GM21529 (cell line): ENCODE measurements around the gene SND1.
"Not testable (repeated sequence)": the region's sequence is repeated elsewhere in the genome, so short reads cannot be mapped to it uniquely, and the experiment has no call there.

Experiments used
- ATAC-seq: cut with Tn5 transposase; IDR thresholded peaks from one replicate; pipeline ENCODE4 v1.9.1; 2021; ENCODE audit not compliant: unreplicated experiment

SND1 gene

DNA sequence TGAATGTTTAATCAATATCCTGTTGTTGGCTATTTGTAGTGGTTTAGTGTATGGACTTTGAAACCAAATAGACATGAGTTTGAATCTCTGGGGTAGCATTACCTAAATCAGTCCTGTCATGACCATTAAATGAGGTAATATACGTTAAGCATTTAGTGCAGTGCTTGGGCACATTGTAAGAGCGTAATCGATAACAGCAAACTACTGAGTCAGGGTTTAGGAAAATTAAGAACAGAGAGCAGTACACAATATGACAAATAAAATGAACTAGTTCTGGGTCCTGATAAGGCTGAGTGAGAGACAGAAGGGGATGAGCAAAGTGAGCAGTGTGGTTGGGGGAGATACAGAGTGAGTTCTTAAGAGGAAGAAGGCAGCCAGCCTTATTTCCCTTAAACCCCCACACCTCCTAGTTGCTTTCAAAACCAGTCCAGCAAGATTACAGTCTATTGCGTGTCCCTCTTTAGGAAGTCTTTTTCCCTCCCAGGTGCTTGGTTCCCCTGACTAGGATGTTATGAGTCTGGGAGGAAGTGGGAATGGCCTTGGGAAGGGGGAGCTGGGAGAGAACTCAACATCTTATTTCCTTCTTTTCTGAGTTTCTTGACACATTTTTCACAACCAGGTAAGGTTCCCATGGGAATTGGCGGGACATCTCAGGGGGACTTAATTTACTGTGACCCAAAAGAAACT, 171.0 kb downstream of the SND1 start:
- no peak for ATAC-seq

DNA sequence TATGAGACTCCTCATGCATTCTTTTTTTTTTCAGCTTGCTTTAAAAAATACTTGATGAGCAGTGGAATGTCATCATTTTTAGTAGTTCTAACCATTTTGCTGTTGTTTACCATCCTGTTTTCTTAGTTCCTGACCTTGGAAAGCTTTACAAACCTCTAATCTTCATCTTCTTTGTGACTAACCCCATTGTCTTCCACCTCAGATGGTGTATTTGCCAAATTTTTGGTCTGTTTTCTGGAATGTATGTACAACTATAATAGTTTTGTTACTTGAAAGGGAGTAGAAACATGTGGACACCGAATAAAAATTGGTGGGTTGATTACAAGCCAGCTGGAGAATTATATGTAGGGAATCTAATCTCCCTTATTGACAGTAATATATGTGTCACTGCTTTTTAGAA, 172.7 kb downstream of the SND1 start:
- no peak for ATAC-seq

GRCh38 chr7:127828843-127829500, 177.0 kb downstream of the SND1 start:
- peak; percentile 73 for ATAC-seq

GRCh38 chr7:127831318-127832219, 179.6 kb downstream of the SND1 start:
- ATAC-seq: no peak

DNA sequence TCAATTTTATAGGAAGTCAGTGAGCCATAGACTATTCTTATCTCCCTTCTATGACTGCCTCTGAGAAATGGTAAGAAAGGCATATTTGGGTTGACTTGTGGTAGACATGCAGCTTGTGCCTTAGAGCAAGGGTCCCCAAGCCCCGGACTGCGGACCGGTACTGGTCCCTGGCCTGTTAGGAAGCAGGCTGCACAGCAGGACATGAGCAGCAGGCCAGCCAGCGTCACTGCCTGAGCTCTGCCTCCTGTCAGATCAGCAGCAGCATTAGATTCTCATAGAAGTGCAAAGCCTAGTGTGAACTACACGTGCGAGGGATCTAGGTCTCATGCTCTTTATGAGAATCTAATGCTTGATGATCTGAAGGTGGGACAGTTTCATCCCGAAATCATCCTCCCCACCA, 180.6 kb downstream of the SND1 start:
- no peak for ATAC-seq

DNA sequence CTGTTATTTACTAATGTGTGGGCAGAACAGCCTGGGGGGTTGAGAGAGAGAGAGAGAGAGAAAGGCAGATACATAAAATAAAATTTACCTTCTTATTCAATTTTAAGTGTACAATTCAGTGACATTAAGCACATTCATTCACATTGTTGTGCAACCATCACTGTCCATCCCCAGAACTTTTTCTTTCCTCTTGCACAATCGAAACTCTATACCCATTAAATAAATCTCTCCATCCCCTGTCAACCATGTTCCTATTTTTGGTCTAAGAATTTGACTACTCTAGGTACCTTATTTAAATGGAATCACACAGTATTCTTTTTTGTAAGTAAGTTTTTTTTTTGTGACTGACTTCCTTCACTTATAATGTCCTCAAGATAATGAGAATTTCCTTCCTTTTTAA, 181.6 kb downstream of the SND1 start:
- ATAC-seq: no peak

DNA sequence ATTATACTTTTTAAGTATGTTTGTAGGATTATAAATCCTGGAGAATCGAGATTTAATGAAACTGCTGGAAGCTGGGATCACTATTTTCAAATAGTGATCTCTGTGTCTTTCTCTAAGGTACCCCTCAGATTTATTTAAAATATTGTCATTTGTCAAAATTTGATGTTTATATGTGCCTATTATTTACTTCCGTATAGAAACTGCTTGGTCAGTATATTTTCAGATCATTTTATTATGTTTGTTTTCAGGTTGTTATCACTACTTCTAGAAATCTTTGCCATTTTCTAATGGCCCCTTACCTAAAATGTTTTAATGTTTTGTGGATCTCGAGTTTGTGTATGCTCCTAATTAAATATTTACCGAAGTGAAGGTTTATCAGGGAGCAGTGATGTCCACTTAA, 183.7 kb downstream of the SND1 start:
- ATAC-seq: no peak

DNA sequence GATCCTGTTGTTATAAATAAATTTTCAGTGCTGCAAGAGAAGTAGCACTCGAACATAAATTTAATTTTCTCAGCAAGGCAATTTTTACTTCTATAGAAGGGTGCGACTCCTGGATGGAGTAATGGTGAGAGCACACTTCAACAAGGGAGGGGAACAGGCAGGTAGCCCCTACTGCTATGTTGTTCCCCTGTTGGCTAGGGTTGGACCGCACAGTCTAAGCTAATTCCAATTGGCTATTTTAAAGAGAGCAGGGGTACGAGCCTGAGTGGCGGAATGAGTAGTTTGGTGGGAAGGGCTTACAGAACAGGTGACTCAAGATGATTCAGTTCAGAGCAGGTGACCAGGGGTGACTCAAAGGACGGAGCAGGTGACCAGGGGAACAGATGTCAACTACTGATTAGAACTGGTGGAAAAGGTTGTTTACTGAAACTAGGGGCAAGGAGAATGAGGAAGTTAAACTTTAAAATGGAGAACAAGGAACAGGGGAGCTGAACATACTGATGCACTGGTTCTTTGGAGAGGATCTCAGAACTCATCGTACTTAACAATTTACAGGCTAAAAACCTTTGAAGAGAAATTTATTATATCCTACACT, 185.9 kb downstream of the SND1 start:
- ATAC-seq: not testable (repeated sequence)

DNA sequence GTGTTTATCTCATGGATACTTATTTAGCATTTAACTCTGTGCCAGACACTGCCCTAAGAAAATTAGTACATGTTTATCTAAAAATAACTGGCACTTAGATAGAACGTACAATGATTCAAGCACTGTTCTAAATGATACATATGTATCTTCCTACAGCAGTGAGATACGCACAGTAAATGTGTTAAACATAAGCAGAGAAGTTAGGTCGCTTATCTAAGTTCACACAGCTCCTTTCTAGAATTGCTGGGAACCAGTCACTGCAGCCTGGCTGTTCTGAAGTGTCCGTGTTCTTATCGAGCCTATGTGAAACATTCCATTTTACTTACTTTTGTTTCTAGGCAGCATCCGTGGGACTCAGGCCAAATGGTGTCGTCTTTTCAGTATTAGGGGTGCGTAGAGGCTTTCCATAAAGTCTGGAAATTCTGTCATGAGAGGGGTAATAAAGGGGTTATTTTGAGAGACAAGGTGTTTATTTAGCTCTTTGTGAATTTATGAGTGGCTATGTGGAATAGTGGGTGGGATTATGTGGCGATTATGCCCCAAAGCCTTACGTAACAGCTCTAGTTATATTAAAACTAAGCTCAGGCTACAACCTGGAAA, 186.9 kb downstream of the SND1 start:
- no peak for ATAC-seq

GRCh38 chr7:127840226-127840951, 188.4 kb downstream of the SND1 start:
- ATAC-seq: no peak

DNA sequence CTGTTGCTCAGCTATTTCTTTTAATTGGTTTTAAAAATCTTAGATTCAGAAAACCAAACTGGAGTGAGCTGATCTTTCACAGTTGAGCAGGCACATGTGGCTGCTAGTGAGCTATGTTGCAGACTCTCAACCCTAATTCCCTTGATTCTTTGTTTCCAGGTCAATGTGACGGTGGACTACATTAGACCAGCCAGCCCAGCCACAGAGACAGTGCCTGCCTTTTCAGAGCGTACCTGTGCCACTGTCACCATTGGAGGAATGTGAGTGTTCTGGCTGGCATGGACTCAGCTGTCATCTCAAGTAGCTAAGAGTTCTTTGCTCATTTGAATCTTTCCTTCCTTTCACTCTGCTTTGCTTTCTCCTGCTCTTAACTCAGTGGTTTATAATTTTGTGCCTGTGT, 192.2 kb downstream of the SND1 start:
- ATAC-seq: no peak

GRCh38 chr7:127844707-127845331, 192.8 kb downstream of the SND1 start:
- ATAC-seq: no peak

DNA sequence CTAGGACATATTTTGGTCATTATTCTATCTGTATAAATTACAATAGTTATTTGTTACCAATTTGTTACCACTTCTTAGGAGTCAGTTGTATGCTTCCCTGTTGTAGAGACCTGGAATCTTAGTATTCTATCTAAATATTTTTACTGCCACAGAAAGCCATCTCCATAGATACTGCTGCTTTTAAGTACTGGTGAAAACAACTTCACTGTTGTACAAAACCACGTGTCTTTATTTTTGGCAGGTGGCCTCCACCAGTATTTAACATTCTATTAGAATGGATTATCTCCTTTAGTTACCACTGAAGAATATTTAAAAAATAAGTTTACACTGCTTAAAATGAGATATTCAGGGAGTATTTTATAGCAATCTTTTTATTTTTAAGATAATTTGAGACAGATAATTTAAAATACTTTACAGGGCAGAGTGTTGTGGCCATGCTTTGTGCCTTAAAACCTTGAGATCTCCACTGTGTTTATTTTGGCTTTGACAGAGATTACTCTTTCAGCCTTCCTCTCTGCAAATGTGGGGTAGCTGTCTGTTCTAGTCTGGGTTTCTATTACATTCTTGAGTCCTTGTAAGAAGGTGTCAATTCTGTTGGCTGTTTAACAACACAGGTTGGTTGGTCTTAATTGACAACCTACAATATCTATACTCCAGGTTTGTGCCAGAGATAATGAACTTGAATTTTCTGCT, 193.7 kb downstream of the SND1 start:
- ATAC-seq: no peak

DNA sequence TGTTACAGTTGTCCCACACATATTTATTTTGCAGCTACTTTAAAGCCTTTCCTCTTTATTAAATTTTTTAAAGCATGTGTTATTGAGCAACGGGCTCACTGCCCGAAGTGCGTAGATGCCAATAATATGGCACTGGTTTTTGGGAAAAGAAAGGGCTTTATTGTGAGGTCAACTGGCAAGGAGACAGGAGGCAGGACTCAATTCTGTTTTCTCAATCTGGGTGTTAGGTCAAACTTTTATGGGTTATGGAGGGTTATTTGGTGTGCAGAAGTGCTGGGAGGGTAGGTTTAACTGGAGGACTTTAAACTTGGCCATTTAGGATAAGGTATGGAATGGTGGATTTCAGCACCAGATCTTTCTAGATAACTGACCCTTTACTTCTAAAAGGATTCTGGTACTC, 195.6 kb downstream of the SND1 start:
- ATAC-seq: no peak

DNA sequence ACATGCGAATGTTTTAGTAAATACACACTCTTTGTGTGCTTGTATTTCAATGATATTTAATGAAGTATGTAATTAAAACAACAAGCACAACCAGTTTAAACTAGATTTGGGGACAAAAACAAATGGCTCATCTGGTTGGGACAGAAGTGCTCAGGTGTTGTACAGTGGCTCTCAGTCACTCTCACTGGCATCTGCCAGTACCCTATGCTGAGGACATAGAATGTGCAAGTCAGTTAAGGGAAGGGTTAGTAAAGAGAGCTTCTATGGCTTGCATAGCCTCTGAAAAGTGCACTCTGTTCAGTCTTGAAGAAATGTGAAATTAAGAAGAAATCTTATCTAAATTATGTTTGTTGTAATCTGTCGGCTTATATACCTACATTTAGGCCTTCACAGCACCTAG, 196.2 kb downstream of the SND1 start:
- no peak for ATAC-seq

GRCh38 chr7:127850195-127850594, 198.2 kb downstream of the SND1 start:
- no peak for ATAC-seq

GRCh38 chr7:127854383-127854782, 202.4 kb downstream of the SND1 start:
- no peak for ATAC-seq

GRCh38 chr7:127857464-127857841, 205.5 kb downstream of the SND1 start:
- no peak for ATAC-seq
